ENCODE measurements around the gene CPLX1.

Gene CPLX1

DNA sequence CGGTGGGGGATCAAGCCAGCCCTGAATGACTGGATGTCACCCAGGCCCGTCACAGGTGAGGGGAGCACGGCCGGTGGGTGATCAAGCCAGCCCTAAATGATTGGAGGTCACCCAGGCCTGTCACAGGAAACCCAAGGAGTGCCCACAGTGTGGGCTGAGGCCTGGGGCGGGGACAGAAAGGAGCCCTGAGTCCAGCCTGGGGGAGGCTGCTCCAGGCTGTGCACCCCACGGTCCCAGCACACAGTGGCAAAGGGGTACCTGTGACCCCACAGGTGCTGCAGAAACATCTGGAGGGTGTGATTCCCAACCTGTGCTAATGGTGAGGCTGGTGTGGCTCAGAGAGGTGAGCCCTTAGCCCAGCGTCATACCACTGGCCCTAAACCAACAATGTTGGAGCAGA, 6.2 kb upstream of the CPLX1 start:
- DNase-seq (ENCODE audit: low spot score): no peak

DNA sequence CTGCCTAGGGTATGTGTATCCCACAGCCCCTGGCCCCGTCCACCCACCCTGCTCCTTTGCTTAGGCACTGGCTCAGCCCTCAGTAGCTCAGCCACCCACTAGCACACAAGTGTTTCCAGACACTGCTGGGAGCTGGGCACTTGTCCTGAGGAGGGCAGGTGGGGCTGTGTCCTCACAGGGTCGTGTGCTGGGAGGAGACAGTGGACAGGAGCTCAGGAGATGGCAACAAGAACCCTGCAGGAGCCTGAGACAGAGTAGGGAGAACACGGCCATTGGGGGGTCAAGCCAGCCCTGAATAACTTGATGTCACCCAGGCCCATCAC, 5.5 kb upstream of the CPLX1 start:
- no peak for DNase-seq (ENCODE audit: low spot score)

DNA sequence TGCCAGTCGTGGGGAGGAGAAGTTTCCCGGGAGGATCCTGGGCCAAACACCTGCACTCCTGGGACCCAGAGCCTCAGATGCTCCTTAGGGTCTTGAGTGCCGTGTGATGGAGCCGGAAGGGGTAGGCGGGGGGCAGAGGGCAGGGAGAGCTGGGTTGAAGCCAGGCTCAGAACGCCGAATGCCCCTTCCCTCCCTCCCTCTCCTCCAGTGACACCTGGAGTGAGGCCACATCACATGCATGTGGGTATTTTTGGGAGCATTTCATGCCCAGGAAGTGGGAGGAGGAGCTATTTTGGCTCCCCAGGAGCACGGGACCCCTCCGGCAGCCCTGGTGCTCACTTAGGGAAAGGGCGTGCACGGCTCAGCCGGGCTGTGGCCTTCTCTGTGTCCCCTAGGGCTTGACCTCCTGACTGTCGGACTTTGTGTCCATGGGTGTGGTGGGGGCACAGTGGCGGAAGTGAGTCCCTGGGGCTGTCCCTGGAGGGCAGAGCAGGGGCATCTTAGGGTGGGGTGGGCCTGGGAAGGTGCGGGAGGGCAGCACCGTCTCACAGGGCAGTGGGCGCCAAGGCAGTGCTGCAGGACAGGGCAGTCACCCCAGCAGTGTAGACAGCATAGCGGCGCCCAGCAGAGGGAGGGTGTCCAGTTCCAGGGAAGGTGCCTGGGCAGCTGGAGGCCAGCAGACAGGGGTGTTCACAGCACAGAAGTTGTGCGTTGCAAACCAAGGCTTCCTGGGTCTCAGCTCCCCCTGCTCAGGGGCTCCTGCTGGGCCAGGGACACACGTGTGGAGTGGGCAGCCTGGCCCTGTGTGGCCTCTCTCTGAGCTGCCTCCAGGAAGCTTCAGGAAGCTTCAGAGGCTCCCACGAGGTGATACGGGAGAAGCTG, 4.9 kb upstream of the CPLX1 start:
- DNase-seq (ENCODE audit: low spot score): no peak

DNA sequence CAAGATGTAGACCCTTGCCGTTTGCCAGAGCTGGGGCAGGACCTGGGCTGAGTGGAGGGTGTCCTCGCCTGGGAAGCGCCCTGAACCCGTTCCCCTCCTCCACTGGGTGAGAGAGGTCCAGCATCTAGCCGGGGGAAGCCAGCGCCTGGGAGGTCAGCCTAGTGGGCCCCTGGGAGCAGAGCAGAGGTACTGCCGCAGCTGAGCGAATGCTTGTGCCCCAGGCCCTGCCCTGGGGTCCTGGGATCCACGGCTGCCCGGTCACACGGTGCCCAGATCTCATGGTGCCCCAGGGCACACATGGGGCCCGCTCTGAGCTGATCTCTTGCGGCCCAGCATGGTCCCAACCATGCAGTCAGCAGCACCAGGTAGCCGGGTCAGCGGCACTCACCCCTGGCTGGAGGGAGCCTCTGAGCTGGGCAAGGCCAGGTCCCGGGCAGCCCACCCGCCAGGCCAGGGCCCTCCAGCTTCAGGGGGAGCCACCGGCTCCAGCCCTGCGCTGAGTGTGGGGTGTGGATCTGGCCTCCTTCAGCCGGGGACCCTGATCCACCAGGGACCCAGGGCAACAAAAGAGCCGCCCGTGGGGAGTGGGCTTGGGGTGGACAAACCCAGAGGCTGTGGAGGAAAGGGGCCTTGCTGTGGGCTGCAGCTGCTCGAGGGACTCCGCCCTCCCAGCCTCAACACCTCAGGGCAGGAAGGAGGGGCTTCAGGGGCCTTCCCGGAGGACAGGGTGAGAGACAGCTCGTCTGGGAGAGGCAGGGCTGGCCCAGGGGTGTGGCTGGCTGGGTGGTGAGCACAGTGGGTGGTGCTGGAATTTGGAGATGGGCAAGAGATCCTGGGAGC, 4.1 kb upstream of the CPLX1 start:
- no peak for DNase-seq (ENCODE audit: low spot score)

DNA sequence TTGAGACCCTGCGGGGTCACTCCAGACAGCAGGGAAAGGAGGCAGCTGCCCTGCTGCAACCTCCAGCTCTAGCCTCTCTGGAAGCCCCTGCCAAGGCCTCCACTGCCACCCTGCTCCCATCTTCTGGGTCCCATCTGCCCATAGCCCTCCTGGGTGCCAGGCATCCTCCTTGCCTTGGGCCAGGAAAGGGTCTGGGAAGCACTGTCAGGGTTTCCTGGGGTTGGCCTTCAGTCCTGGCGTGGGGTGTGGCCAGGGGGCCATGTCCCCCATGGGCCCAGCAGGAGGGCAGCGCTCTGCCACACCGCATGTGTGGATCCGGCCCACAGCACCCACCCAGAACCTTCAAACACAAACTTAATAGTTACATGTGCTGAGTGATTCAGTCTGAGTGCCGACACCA, 3.4 kb upstream of the CPLX1 start:
- DNase-seq (ENCODE audit: low spot score): no peak

DNA sequence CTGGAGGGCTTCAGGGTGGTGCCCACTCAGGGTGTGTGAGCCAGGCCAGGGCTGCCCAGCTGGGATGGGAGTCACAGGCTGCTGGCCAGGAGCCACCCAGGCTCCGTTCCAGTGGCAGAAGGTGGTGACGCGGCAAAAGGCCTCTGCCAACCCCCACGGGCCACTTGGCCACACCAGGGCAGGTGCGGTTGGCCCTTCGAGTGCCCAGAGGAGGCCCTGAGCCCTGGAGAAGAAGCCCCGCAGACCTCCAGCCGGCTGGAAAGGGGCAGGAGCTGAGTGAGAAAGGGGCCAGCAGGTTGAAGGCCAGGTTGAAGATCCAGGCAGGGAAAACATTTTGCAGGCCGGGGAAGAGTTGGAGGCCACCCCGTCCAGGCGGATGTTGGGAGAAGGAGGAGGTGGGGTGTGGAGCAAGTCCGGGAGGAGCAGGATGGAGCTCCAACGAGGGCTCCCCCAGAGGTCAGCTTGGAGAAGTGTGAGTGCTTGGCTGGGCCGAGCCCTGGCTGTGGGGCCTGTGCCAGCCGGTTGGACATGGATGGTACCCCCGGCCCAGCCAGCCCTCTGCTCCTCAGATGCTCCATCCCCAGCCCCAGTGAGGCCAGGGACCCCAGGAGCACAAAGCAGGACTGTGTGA, 2.8 kb upstream of the CPLX1 start:
- peak; percentile 25 for DNase-seq (ENCODE audit: low spot score)

DNA sequence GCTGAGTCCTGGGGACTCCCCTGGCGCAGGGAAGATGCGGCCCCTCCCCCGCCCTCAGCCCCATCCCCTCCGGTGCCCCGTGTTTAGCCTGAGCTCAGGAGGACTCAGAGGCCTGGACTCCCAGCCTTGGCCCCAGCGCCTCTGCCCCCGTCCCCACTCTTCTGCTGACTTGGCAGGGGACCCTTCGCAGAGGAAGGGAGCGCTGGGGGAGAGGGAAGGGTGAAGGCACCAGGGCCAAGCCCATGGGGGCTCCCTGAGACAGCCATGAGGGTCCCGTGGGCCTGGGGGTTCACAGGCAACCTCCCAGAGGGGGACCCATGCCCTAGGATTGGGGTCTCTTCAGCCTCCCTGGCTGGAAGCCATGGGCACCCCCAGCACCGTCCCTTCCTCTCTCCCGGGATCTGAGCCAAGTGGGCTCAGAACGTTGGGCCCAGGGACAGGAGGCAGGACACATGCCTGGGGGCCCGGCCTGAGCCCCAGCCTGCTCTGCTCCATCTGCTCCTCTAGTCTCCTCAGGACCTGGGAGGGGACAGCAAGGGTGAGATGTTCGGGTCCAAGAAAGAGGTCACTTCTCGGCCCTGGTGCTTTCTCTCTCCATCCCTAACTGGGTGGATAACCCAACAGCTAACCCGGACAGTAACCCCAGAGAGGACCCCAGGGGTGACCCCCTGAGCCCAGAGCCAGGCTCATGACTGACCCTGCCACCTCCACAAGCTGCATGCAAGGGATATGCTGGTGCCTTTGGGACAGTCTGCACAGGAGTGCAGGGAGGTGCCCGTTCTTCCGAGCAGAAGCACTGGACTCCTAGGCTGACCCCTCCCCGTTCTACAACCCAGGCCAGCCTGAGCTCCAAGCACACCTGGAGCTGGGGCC, 1.5 kb upstream of the CPLX1 start:
- no peak for DNase-seq (ENCODE audit: low spot score)

DNA sequence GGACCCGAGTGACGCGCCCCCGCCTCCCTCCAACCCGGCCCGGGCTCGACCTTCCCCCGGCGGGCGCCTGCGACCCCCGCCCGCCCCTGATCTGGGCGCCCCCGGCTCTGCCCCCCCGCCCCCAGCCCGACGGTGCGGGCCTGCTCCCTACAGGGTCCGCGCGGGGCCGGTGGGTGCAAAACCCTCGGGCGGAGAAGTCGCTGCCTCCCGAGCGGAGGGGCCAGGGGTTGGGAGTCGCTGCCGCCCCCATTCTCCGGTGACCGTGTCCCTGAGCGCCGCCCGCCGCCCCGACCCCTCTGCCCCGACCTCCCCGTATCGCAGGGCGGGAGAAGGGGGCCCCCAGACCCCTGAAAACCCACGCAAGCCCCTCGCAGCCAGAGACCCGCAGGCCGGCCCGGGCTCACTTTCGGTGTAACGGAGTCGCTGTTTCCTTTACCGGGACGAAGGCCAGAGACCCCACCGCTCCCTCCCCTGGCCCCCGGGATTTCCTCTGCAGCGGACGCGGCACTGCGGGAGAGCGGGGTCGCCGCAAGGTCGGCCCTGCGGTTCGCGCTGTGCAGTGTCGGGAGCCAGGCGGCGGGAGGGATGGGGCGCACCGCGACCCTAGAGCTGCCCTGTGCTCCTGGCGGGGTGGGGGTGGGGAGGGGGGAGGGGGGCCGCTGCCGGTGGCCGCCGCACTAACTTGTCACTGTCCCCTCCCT, 729 bp upstream of the CPLX1 start:
- DNase-seq (ENCODE audit: low spot score): no peak

DNA sequence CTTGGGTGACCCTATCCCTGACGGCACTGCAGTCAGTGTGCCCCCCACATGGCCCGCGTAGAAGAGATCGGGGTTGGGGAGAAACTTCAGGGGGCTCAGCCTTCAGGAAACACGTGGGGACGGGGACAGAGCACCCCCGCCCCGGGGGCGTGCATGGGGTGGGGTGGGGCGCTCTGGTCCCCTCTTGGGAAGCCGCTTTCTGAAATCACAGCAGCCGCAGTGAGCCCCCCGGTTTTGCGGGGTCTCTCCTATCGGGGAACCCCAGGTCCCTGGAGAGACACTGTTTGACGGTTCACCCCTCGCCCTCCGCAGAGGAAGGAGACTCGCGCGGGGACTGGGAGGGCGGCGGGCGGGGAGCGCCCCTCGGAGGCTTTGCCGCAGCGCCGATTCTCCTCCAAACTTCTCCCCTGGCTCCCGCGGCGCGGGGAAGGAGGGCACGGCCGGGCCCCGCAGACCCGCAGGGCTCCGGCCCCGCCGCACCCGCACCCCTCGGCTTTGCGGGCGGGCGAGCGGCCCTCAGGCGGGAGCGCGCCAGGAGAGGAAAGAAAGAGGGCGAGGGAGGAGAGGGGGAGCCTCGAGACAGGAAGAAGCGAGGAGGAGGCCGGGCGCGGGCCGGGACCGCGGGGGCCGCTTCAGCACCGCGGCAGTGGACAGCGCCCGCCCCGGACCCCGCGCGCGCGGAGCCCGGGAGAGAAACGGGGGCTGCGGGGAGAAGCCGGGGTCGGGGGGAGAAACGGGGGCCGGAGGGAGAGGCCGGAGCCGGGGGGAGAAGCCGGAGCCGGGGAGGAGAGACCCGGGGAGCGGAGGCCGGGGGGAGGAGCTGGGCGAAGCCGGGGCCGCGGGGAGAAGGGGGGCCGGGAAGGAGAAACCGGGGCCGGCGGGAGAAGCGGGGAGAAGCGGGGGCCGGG, 612 bp downstream of the CPLX1 start:
- no peak for DNase-seq (ENCODE audit: low spot score)

DNA sequence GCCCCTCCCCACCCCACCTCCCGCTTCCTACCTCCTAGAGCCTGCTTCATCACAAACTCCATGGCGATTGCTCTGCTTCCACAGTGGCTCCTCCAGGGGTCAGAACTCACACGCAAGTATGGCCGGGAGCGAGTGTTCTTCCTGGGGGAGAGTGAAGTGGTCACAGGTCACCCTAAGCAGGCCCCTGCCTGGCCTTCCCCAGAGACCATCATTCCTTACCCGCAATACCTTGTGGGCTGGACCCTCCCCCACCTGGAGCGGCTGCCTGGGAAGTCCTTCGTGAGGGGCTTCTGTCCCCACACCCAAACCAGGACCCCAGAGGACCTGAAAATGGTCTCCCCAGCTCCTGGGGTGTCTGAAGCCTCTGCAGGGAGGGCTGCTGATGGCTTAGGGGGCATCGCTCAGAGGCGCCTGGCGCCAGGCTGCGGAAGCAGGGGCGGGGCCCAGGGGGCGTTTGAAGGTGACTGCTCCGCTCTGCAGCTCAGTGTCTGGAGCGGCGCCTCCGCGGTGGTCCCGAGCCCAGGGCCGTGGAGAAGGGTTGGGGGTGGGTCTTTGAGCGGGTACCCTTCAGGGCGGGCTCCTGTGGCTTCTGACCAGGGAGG, 1.4 kb downstream of the CPLX1 start:
- DNase-seq (ENCODE audit: low spot score): no peak

DNA sequence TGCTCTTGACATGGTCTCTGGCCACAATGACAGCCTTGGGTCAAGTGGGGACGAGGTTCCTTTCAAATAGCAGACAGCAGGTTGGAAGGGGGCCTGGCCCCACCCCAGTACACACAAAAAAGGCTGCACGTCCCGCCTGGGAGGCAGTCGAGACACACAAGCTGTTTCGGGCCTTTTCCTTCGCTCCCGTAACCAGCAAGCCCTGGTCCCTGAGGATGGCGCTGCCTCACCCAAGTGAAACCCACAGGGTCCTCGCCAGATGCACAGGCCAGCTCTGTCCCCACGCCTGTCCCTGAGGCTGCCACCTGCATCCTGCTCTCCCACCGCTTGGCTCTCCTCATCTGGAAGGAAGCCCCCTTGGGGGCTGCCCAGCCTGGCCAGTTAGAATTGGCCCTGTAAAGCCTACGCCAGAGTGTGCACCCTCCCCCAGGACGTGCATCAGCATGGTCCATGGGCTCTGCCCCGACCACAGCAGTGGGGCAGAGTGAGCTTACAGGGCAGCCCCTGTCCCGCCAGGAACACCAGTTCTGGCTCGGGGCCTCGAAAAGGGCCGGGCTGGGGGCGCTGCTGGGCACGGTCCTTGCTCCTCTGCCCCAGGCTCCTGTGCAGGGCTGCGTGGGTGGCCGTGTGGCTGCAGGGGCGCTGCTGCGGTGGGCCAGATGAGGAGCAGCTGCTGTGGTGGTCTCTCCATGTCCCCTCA, 2.0 kb downstream of the CPLX1 start:
- no peak for DNase-seq (ENCODE audit: low spot score)

DNA sequence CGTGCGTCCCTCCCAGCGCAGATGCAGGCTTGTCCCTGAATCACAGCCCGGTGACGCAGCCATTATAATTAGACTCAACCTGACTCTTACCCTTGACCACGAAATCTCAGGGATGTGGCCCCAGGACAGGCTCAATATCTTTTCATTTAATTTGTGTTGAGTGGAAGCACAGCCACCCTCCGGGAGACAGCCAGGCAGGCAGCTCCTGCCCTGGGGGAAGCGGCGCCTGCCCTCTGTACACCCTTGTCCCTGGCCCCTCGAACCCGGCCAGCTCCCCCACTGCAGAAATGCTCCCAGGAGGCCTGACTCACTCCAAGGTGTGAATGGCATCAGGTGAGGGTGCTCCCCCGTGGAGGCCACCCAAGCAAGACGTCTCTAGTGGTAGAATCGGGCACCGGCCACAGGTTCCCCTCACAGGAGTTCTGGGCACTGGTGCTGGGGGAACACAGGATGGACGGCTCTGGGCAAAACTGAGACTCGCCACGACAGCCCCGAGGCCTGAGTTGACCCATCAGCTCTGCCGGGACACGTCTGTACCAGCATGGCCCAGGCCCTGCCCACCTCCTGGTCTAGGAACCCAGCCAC, 2.7 kb downstream of the CPLX1 start:
- no peak for DNase-seq (ENCODE audit: low spot score)

DNA sequence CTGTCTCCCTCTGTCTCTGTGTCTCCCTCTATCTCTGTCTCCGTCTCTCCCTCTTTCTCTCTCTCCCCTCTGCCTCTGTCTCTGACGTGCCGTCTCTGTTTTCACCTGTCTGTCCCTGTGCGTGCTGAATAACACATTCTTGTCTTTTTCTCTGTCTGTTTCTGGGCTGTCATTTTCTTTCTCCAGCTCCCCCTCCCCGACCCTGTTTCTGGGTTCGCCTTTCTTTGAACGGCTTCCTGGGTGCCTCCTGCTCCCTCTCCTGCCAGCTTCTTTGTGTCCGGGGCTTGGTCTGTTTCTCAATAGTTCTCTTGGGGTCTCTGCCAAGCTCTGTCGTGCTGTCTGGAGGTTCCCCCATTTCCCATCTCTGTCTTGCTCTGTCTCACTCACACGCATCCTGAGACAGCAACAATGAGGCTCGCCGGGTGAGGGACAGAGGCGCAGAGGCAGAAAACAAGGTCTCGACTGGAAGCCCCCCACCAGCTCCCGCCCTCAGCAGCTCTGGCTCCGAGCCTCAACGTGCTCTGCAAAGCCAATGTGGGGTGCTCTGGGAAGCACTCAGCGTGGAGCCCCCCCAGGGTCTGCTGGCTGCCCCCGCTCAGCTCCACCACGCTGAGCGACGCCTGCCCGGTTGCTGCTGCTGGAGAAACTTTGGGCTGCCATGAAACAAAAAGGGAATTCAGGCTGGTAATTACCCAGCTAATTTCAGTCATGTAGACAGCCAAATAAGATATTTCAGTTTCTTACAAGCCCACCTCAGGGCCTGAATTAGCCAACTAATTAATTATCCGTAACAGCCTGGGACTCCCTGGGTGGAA, 3.4 kb downstream of the CPLX1 start:
- no peak for DNase-seq (ENCODE audit: low spot score)

DNA sequence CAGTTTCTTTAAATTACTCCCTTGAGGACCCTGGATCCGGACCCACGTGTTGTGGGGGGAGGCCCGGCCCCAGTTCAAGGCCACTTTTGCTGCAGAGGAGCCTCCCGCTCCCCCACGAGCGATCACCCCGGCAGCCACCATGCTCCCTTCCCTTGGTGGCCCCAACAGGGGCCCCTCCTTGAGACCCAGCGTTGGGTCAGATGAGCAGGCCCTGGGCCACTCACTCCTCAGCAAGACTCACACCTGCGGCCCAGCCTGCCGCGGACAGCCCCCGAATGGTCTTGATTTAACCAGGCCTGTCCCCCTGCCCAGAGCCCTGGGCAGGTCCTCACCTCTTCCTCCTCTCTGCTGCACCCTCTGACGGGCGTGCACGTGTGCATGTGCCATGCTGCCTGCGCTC, 4.3 kb downstream of the CPLX1 start:
- DNase-seq (ENCODE audit: low spot score): no peak

DNA sequence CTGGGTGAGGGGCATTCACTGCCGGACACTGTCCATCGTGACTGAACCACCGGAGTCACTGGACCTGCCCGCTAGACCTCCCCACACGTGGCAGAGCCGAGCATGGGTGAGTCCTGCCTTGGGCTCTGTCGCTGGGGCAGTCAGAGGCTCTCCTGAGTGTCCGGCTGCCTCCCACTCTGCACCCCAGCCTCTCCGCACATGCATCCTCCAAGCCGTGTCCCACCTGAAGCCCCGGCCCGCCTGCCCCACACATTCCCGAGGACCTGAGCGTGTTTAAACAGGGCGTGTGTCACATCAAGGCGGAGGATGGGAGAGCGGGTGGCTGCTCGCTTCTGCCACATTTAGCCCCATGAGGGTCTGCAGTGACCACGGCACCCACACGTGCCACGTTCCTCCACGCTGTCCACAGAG, 4.7 kb downstream of the CPLX1 start:
- DNase-seq (ENCODE audit: low spot score): no peak

DNA sequence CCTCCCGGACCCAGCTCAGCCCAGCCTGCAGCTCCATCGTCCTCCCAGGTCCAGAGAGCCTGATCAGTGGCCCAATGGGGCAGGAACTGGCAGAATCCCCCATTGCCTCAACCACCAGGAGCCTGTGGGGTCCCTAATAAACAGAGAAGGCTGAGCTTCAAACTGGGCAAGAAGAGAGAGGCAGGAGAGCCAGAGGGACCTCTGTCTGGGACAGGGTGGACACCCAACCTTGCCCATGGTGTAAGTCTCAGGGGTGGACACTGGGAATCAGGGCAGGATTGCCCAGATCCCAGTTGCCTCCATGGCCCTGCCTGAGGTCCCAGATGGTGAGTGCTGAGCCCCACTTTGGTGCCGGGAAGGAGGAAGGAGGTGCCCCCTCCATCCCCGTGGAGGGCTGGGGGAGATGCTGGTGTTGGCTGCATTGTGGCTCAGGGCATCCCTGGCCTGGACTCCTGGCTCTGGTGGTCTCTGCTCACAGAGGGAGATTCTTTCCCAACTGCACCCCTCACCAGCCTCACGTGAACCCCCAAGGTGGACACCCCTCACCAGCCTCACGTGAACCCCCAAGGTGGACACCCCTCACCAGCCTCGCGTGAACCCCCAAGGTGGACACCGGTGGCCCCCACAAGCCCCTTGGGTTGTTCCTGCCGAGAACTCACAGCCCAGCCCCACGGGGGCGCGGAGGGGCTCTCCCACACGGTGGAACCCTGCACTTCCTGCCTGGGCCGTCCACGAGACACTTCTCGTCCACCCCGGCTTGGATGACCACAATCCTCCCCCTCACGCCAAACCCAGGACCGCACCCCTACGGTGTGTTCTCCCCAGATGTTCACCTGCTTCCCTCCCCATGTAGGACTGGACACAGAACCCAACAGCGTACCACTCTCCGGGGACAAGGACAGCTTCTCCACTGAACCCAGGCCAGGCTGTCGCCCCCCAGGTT, 5.4 kb downstream of the CPLX1 start:
- no peak for DNase-seq (ENCODE audit: low spot score)
